Nephron (organoid): Measurements from ENCODE around the gene SMPDL3A.
A peak's percentile ranks its signal among the peaks of the same experiment; 100 is the strongest.

Experiments
- H3K27ac Mint-ChIP-seq, 3 experiments: 2 replicates each; pipeline ENCODE4 v1.8.0; 2020; ENCODE audit warnings: mixed read lengths in 3 of 3, mild to moderate bottlenecking in 2 of 3, moderate library complexity in 1 of 3
- H3K27me3 Mint-ChIP-seq: 2 replicates; pipeline ENCODE4 v1.8.0; 2021; ENCODE audit warnings: low read depth, mild to moderate bottlenecking, moderate library complexity, mixed read lengths
- H3K36me3 Mint-ChIP-seq: 2 replicates; pipeline ENCODE4 v1.8.0; 2020; ENCODE audit warnings: low read depth, mixed read lengths
- H3K4me1 Mint-ChIP-seq: 2 replicates; pipeline ENCODE4 v1.8.0; 2020; ENCODE audit warnings: mixed read lengths
- H3K4me3 Mint-ChIP-seq, 3 experiments: 2 replicates each; pipeline ENCODE4 v1.8.0; 2020; ENCODE audit warnings: mild to moderate bottlenecking in 3 of 3, mixed read lengths in 3 of 3, moderate library complexity in 2 of 3
- H3K9me3 Mint-ChIP-seq: 2 replicates; pipeline ENCODE4 v1.8.0; 2020; ENCODE audit warnings: mixed read lengths
- TF ChIP-seq, protein P1 (sequence below), 3 experiments: fragments of 200-600 bp; sonication (generic); IDR thresholded peaks; one replicate each; pipeline ENCODE4 v1.5.0; 2021; ENCODE audit warnings: antibody characterized with exemption in 3 of 3; ENCODE audit not compliant: unreplicated experiment in 3 of 3

Gene SMPDL3A

DNA sequence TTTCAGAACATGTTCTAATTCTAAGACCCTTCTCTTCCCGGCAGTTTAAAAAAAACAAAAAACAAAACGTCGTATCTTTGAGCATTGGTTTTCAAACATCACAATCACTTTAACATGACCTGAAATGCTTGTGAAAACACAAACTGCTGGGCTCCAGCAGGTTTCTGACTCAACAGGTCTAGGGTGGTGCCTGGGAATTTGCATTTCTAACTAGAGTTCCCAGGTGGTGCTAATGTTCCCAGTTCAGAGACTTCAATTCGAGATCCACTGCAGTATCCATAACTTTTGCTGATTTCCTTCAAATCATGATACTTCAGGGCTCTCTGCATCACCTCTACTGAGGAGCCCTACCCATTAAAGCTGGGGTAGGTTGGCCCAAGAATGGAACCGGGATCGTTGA, 850 bp upstream of the SMPDL3A start:
- H3K27ac Mint-ChIP-seq = peak overlapping the region; percentile 29 to 56 (median 43)
- TF ChIP-seq, protein P1, sequence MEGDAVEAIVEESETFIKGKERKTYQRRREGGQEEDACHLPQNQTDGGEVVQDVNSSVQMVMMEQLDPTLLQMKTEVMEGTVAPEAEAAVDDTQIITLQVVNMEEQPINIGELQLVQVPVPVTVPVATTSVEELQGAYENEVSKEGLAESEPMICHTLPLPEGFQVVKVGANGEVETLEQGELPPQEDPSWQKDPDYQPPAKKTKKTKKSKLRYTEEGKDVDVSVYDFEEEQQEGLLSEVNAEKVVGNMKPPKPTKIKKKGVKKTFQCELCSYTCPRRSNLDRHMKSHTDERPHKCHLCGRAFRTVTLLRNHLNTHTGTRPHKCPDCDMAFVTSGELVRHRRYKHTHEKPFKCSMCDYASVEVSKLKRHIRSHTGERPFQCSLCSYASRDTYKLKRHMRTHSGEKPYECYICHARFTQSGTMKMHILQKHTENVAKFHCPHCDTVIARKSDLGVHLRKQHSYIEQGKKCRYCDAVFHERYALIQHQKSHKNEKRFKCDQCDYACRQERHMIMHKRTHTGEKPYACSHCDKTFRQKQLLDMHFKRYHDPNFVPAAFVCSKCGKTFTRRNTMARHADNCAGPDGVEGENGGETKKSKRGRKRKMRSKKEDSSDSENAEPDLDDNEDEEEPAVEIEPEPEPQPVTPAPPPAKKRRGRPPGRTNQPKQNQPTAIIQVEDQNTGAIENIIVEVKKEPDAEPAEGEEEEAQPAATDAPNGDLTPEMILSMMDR (IDR thresholded peaks at IDR 0.05; ENCODE audit: unreplicated experiment in 3 of 3) = no peak
- H3K36me3 Mint-ChIP-seq = no peaks in the 10 kb centered on the region
- no peaks in the 10 kb centered on the region for H3K9me3 Mint-ChIP-seq
- H3K27me3 Mint-ChIP-seq = no peaks in the 10 kb centered on the region
- peaks cover 43% of the 10 kb centered on the region for H3K4me1 Mint-ChIP-seq
- peak overlapping the region; percentile 58 to 78 (median 66) for H3K4me3 Mint-ChIP-seq

DNA sequence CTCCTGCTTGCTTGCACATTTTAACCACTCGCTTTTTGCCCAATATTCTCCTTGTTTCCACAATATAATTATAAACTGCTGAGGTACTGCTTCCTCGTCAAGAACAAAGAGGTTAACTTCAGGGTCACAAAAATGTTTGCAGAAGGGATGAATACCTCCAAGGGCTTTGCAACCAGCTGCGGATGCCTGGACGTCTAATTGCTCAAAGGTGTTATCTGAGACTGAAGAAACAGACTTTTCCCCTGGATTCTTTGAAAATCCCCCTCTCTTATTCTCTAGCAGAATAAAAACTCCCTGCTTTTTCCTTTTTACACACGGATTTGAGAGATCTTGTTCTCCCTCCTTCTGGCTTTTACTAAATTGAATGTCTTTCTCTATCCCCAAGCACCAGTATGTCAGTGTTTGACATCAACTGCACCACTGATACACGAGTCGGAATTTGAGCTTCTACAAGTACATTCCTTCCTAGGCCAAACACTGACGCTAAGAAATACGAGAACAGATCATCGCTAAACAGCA, 336 bp upstream of the SMPDL3A start:
- TF ChIP-seq, protein P1 (IDR thresholded peaks at IDR 0.05; ENCODE audit: unreplicated experiment in 3 of 3) = no peak
- Mint-ChIP-seq H3K9me3 (no peaks in the 10 kb centered on the region), H3K36me3 (no peaks in the 10 kb centered on the region), H3K4me3 (peak overlapping the region; percentile 83 to 95 (median 86)), H3K4me1 (peaks cover 43% of the 10 kb centered on the region), H3K27ac (peak overlapping the region; percentile 81 to 94 (median 85)), H3K27me3 (no peaks in the 10 kb centered on the region)

DNA sequence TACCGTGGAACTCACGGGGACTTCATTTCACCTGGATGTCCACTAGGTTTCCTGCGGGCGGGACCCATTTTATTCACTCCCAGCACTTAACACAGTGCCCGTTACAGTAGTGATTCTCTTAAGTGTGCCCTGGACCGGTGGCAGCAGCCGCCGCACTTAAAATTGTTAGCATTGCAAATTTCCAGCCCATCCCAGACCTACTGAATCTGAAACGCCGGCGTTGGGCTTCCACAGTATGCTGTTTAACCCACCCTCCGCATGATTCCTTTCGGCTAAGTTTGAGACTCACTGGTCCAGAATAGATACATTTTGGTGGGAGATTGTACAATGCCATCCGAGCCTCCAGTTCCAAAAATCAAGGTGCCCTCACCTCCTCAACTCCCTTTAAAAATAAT, 967 bp downstream of the SMPDL3A start:
- Mint-ChIP-seq H3K9me3 (no peaks in the 10 kb centered on the region), H3K4me3 (peak overlapping the region; percentile 83 to 95 (median 86)), H3K36me3 (no peaks in the 10 kb centered on the region), H3K27ac (peak overlapping the region; percentile 81 to 94 (median 85)), H3K4me1 (peaks cover 43% of the 10 kb centered on the region), H3K27me3 (no peaks in the 10 kb centered on the region)
- TF ChIP-seq, protein P1 (IDR thresholded peaks at IDR 0.05; ENCODE audit: unreplicated experiment in 3 of 3) = no peak

DNA sequence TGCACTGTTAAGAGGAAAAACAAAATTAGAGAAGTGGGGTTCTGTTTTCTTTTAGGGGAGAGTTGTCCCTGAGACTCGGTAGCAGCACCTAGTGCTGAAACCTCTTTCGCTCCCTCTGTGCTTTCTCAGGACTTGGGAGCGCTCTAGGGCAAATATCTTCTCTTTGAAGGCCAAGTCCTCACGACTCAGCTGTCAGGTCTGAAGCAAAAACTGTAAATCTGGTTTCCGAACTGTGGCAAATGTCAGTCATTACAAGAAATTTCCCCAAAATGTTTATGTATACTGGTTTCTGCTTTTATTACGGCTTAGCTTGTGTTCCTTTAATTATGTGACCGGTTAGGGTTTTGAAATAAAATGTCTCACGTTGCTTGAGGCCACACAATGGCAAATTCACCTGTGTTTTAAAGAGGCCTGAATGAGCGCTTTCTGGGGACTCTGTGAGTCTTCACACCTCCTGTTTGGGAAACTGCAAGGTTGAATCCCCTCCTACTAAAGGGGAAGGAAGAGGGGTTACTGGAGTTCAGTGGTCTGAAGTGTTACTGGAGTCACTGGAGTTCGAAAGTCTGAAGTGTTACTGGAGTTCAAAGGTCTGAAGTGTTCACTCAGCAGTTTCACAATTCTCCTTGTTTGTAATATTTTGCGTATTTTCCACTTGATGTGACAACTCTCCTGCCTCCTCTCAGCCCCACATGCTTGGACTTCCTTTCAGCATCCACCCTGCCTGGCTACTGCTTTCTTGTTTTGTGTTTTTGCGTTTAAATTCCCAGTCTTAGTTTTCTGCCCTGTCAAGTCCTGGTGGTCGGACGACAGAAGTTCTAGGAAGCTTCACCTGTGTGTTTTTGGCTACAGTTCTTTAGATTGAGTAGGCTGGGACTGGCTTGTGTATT, 1.6 kb downstream of the SMPDL3A start:
- Mint-ChIP-seq H3K4me1 (peaks cover 43% of the 10 kb centered on the region), H3K27ac (peak overlapping the region; percentile 81 to 94 (median 85)), H3K27me3 (no peaks in the 10 kb centered on the region), H3K9me3 (no peaks in the 10 kb centered on the region), H3K36me3 (no peaks in the 10 kb centered on the region), H3K4me3 (peak overlapping the region; percentile 83 to 95 (median 86))
- TF ChIP-seq, protein P1 (IDR thresholded peaks at IDR 0.05; ENCODE audit: unreplicated experiment in 3 of 3) = no peak

DNA sequence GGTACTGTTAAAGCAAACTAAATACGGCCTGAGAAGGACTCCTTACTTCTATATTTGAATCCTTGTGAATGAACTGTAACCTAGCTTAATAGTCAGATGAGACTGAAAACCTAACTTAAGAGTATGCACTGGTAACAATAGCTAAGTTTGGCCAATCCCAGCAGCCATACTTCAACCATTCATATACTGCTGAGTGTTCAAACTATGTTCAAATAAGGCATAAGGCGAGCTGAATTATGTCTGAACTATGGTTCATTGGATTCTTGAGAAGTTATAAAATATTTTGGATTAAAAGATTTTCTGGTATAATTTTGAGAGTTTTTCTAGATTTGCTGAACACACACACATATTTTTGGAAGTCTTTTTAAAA, 2.2 kb downstream of the SMPDL3A start:
- no peaks in the 10 kb centered on the region for H3K9me3 Mint-ChIP-seq
- H3K36me3 Mint-ChIP-seq = no peaks in the 10 kb centered on the region
- H3K27ac Mint-ChIP-seq = peak overlapping the region; percentile 81 to 94 (median 85)
- peaks cover 43% of the 10 kb centered on the region for H3K4me1 Mint-ChIP-seq
- H3K4me3 Mint-ChIP-seq = peak overlapping the region; percentile 83 to 95 (median 86)
- TF ChIP-seq, protein P1 (IDR thresholded peaks at IDR 0.05; ENCODE audit: unreplicated experiment in 3 of 3) = no peak
- H3K27me3 Mint-ChIP-seq = no peaks in the 10 kb centered on the region
